ENCODE results near the gene OR2T1. TPM values are rescaled to one million over a fixed set of nuclear protein-coding genes. Genes with fewer than 3 reads are reported as not detected.
"Not testable (repeated sequence)": the region's sequence is repeated elsewhere in the genome, so short reads cannot be mapped to it uniquely, and the experiment has no call there.

OR2T1 gene
- total RNA-seq, 1 donor from 2014 or later = not detected

DNA sequence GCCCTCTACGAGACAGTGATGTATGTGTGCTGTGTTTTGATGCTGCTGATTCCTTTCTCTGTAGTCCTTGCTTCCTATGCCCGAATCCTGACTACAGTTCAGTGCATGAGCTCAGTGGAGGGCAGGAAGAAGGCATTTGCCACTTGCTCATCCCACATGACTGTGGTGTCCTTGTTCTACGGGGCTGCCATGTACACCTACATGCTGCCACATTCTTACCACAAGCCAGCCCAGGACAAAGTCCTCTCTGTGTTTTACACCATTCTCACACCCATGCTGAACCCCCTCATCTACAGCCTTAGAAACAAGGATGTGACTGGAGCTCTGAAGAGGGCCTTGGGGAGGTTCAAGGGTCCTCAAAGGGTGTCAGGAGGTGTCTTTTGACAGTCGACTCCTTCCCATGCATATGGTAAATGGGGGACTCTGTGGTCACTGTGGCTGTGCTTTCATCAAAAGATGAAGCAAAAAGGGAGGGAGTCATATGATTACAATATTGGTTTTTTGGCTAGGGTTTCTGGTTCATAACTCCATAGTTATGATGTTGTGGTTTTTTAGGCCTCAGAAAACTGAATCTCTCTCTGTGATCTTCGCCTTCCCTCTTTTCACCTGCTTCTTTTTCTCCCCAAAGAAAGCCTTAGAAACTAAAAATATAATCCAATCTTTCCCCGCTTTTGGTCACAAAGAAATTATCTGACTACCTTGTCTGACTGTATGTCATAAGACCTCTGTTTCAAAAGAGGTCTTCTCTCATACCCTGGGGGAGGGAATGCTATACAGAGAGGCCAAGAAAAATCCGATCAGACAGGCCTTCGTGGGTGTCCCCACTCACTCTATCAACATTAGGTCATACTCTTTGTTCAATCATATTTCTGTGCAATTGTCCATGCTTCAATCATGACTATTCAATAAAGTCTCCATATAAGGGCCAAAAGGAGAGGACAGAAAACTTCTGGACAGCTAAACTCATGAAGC, 4.2 kb downstream of the OR2T1 start:
- no peak for FAIRE-seq

DNA sequence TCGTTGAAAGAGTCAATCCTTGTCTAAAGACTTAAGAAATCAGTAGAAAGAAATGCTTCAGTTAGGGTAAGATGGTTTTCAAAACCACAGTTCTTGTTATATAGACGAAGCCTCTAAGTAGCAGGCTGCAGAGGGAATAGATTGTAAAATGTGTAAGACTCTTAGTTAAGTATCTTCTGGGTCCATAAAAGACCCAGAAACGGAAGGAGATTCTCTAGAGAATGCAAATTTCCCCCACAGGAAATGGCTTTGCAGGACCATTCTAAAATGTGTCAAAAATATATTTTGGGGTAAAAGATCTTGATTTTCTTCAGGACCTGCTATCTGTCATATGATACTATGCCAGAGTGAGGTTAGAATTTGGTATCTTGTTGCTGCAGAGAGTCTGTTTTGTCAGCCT, 13.4 kb downstream of the OR2T1 start:
- no peak for FAIRE-seq

More for the DNA sequence above, 4.2 kb downstream of the OR2T1 start:
- no peak for DNase-seq (ENCODE audit: low read depth)
- Histone ChIP-seq H3K27me3 (ENCODE audit: control insufficient read depth, insufficient read depth, low read length) (no peaks in the 10 kb centered on the region), H3K4me3 (ENCODE audit: low read depth, low read length) (no peak overlapping the region), H3K36me3 (ENCODE audit: control insufficient read depth, insufficient read depth, low read length) (no peaks in the 10 kb centered on the region)
- TF ChIP-seq, protein P1, sequence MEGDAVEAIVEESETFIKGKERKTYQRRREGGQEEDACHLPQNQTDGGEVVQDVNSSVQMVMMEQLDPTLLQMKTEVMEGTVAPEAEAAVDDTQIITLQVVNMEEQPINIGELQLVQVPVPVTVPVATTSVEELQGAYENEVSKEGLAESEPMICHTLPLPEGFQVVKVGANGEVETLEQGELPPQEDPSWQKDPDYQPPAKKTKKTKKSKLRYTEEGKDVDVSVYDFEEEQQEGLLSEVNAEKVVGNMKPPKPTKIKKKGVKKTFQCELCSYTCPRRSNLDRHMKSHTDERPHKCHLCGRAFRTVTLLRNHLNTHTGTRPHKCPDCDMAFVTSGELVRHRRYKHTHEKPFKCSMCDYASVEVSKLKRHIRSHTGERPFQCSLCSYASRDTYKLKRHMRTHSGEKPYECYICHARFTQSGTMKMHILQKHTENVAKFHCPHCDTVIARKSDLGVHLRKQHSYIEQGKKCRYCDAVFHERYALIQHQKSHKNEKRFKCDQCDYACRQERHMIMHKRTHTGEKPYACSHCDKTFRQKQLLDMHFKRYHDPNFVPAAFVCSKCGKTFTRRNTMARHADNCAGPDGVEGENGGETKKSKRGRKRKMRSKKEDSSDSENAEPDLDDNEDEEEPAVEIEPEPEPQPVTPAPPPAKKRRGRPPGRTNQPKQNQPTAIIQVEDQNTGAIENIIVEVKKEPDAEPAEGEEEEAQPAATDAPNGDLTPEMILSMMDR (IDR thresholded peaks at IDR 0.05; ENCODE audit: insufficient read depth, low read length, severe bottlenecking) = no peak

DNA sequence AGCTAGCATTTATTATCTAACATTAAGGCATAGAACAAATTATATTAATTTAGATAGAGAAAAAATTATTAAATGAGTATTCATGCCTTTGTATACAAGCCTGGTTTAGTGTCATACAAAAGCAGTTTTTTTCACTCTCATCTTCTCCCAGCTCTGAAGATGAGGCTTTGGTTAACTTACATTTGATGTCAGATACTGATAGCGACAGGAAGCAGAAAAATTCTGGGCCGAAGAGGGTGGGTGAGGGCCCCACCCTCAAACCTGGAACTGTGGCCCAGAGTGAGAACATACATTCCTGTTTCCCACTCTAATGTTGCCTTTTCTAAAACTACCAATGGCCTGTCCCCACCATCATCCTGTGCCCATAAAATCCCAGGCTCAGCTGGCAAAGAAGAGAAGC, 15.0 kb downstream of the OR2T1 start:
- FAIRE-seq = no peak
- TF ChIP-seq, protein P1 (IDR thresholded peaks at IDR 0.05; ENCODE audit: insufficient read depth, low read length, severe bottlenecking) = no peak
- no peak overlapping the region for H3K4me3 ChIP-seq (ENCODE audit: low read depth, low read length)

More for the DNA sequence above, 13.4 kb downstream of the OR2T1 start:
- Histone ChIP-seq H3K4me3 (ENCODE audit: low read depth, low read length) (no peak overlapping the region), H3K27me3 (ENCODE audit: control insufficient read depth, insufficient read depth, low read length) (no peaks in the 10 kb centered on the region), H3K36me3 (ENCODE audit: control insufficient read depth, insufficient read depth, low read length) (no peaks in the 10 kb centered on the region)
- TF ChIP-seq, protein P1 (IDR thresholded peaks at IDR 0.05; ENCODE audit: insufficient read depth, low read length, severe bottlenecking) = no peak
- no peak for DNase-seq (ENCODE audit: low read depth)

DNA sequence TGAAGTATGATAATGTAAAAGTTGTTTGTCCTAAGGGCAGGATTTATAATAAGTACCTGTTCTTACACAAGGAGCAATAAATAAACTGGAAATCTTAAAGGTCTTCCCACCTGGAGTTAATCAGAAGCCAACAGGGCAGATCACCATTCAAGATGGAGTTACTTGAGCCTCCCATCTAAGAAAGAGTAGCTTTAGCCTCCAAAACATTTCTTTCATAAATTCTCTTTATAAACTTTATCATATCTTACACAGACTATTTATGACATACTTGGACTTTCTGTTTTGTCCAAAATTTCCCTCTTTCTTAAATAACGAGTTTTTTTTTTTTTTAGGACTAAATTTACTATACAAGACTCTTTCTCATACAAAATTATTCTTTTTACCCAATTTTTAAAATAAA, 18.5 kb downstream of the OR2T1 start:
- Histone ChIP-seq H3K4me3 (ENCODE audit: low read depth, low read length) (no peak overlapping the region), H3K27me3 (ENCODE audit: control insufficient read depth, insufficient read depth, low read length) (no peaks in the 10 kb centered on the region), H3K36me3 (ENCODE audit: control insufficient read depth, insufficient read depth, low read length) (no peaks in the 10 kb centered on the region)
- TF ChIP-seq, protein P1 (IDR thresholded peaks at IDR 0.05; ENCODE audit: insufficient read depth, low read length, severe bottlenecking) = no peak
- no peak for FAIRE-seq
- DNase-seq (ENCODE audit: low read depth) = no peak

More for the DNA sequence above, 15.0 kb downstream of the OR2T1 start:
- Histone ChIP-seq H3K27me3 (ENCODE audit: control insufficient read depth, insufficient read depth, low read length) (no peaks in the 10 kb centered on the region), H3K36me3 (ENCODE audit: control insufficient read depth, insufficient read depth, low read length) (no peaks in the 10 kb centered on the region)
- no peak for DNase-seq (ENCODE audit: low read depth)

DNA sequence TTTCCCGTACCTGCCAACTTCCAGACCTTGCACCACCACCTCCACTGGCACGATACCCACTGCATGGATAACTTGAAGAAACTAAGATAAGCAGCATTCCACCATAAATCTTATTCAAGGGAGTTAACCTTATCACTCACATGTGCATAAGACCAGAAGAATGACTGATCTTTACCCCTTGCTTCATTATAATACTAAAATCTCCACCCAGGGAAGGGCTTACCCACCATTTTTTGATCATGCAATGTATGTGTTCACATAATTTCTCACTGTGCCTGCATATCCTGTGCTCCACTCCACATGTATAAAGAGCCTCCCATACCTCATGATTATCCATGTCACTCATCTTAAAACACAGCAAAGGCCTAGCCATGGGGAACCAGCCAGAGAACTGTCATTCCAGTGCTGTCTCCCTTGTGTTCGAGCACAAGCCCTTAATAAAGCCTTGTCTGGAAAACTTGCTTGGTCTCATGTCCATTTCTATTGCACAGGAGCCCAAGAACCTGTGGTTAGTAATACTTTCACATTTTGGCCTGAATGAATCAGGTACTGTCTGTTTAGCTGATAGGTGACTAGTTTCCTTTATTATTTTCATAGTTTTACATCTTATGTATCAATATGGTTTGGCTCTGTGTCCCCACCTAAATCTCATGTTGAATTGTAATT, 24.8 kb downstream of the OR2T1 start:
- not testable (repeated sequence) for H3K36me3 ChIP-seq (ENCODE audit: control insufficient read depth, insufficient read depth, low read length); H3K4me3 ChIP-seq (ENCODE audit: low read depth, low read length); H3K27me3 ChIP-seq (ENCODE audit: control insufficient read depth, insufficient read depth, low read length); DNase-seq (ENCODE audit: low read depth)
- peak; percentile 23 for FAIRE-seq

DNA sequence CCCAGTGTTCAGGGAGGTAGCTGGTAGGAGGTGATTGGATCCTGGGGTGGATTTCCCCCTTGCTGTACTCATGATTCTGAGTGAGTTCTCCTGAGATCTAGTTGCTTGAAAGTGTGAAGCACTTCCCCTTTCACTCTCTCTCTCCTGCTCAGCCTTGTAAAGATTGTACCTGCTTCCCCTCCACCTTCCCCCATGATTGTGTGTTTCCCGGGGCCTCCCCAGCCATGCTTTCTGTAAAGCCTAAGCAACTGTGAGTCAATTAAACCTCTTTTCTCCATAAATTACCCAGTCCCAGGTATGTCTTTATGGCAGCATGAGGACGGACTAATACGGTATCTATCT, 25.3 kb downstream of the OR2T1 start:
- not testable (repeated sequence) for FAIRE-seq; H3K27me3 ChIP-seq (ENCODE audit: control insufficient read depth, insufficient read depth, low read length); DNase-seq (ENCODE audit: low read depth); H3K4me3 ChIP-seq (ENCODE audit: low read depth, low read length); H3K36me3 ChIP-seq (ENCODE audit: control insufficient read depth, insufficient read depth, low read length)

DNA sequence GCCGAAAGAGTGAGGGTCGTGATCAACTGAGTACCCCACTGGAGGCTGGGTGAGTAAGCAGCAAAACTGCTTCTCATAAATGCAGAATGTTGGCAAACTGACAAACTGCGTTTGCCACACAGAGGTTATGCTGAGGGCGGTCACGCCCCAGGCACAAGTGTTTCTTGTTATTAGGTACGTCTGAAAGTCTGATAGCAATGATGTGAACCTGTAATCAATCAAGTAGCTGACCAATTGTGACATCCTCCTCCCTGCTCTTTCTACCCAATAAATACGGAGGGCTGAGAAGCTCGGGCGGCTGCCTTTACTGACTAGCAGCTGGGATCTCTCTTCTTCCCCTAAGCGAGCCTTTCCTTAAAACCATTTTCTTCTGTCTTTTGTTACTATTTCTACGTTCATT, 28.8 kb downstream of the OR2T1 start:
- H3K4me3 ChIP-seq (ENCODE audit: low read depth, low read length); H3K36me3 ChIP-seq (ENCODE audit: control insufficient read depth, insufficient read depth, low read length); FAIRE-seq; H3K27me3 ChIP-seq (ENCODE audit: control insufficient read depth, insufficient read depth, low read length); DNase-seq (ENCODE audit: low read depth): not testable (repeated sequence)

DNA sequence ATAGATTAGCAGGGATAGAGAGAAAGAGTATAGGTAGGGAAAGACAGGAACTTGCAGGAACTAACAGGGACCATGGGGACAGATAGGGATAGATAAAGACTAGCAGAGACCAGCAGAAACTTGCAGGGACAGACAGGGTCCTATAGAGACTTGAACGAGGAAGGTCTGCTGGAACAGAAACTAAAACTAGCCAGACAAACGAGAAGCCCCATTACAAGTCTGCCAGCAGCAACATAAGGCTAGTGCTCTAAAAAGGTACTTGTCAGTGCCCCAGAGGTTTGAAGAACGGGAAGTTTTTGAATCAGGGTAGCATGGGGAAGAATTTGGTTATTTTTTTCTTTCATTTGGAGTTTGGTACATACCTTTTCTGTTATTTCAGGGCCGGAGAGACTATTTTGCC, 29.4 kb downstream of the OR2T1 start:
- DNase-seq (ENCODE audit: low read depth); H3K27me3 ChIP-seq (ENCODE audit: control insufficient read depth, insufficient read depth, low read length); FAIRE-seq; H3K36me3 ChIP-seq (ENCODE audit: control insufficient read depth, insufficient read depth, low read length); H3K4me3 ChIP-seq (ENCODE audit: low read depth, low read length): not testable (repeated sequence)

DNA sequence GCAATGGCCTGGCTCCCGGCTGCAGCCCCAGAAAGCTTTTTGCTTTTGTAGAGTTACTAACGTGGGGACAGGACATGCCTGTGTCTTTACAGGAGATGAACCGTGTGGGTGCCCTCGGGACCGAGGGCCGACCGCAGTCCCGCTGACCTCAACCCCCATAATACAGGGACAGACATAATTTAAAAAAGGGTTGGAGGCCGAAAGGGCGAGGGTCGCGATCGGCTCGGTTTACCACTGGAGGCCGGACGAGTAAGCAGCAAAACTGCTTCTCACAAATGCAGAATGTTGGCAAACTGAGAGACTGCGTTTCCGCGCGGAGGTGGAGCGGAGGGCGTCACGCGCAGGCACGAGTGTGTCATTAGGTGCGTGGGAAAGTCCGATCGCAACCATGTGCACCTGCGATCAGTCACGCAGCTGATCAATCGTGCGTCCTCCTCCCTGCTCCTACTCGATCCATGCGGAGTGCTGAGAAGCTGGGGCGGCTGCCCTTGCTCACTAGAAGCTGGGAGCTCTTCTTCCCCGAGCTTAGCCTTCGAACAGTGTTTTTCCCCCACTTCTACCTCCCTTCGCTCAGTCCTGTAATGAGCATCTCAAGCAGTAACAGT, 31.1 kb downstream of the OR2T1 start:
- not testable (repeated sequence) for H3K4me3 ChIP-seq (ENCODE audit: low read depth, low read length); H3K36me3 ChIP-seq (ENCODE audit: control insufficient read depth, insufficient read depth, low read length); DNase-seq (ENCODE audit: low read depth); H3K27me3 ChIP-seq (ENCODE audit: control insufficient read depth, insufficient read depth, low read length)
- FAIRE-seq = peak; percentile 55

DNA sequence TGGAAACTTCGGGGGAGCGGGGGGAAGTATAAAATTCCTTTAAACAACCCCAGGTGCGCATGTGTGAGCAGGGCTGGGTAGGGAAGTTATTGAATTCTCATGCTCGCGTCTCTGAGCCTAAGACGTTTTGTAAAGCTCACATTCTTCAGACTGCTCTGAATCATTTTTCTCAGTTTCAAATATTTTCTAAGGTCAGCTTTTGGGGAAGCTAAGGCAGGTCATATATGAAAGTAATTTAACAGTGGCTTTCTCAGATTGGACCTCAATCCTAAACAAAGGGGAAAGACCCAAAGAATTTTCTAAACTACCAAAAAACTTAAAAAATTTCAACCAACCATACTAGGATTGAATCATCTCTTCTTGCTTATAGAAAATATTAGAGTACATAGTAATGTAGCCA, 32.1 kb downstream of the OR2T1 start:
- DNase-seq (ENCODE audit: low read depth); H3K27me3 ChIP-seq (ENCODE audit: control insufficient read depth, insufficient read depth, low read length); FAIRE-seq; H3K4me3 ChIP-seq (ENCODE audit: low read depth, low read length); H3K36me3 ChIP-seq (ENCODE audit: control insufficient read depth, insufficient read depth, low read length): not testable (repeated sequence)

All from bronchial epithelial cell (primary cell).